EH (cell line): Measurements from ENCODE around the gene PI4KA.
"Not testable (repeated sequence)": the region's sequence is repeated elsewhere in the genome, so short reads cannot be mapped to it uniquely, and the experiment has no call there.

ENCODE experiments used
- DNase-seq: peaks from one replicate; pipeline ENCODE4 v3.0.0-alpha.2; 2015; ENCODE audit warnings: low read depth

PI4KA gene

DNA sequence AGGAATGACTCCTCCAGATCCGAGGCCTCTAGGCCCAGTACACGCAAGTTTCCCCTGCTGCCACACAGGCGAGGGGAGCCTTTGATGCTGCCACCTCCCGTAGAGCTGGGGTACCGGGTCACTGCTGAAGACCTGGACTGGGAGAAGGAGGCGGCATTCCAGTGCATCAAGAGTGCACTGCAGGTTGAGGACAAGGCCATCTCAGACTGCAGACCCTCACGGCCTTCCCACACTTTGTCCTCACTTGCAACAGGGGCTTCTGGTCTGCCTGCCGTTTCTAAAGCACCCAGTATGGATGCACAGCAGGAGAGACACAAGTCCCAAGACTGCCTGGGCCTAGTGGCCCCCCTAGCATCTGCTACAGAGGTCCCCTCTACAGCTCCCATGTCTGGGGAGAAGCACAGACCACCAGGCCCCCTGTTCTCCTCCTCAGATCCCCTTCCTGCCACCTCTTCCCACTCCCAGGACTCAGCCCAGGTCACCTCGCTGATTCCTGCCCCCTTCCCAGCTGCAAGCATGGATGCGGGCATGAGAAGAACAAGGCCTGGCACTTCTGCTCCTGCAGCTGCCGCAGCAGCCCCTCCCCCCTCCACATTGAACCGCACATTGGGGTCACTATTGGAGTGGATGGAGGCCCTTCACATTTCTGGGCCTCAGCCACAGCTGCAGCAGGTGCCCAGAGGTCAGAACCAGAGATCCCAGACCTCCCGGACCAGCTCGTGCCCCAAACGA is 167.9 kb downstream of the PI4KA start:
- not testable (repeated sequence) for DNase-seq

DNA sequence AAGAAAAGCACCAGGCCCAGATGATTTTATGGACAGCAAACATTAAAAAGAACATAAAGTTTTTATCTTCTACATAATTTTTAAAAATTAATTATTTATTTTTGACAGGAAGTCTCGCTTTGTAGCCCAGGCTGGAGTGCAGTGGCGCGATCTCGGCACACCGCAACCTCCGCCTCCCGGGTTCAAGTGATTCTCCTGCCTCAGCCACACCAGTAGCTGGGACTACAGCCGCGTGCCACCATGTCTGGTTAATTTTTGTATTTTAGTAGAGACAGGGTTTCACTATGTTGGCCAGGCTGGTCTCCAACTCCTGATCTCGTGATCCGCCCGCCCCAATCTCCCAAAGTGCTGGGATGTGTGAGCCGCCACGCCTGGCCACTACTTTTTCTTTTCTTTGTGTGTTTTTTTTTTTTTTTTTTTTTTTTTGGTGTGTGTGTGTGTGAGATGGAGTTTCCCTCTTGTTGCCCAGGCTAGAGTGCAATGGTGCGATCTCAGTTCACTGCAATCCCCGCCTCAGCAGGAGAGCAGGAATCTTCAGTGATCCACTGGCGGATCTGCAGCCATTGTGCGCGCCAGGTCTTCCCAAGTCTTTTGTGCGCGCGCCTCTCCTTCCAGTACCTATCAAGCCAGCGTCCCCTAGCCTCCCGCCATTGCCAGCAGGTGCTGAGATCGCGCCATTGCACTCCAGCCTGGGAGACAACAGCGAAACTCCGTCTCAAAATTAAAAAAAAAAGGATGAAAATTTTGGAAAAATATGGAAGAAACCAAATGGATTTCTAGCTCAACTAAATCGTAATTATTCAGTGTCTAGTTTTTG is 171.0 kb downstream of the PI4KA start:
- DNase-seq = not testable (repeated sequence)

DNA sequence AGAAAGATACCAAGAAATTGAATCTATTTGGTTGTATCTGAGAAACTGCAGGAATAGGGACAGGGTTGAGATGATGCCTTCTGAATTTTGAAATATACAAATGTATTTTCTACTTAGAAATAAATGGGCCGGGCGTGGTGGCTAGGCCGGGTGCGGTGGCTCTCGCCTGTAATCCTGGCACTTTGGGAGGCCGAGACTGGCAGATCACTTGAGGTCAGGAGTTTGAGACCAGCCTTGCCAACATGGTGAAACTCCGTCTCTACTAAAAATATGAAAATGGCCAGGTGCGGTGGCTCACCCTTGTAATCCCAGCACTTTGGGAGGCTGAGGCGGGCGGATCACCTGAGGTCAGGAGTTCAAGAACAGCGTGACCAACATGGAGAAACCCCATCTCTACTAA is 172.8 kb downstream of the PI4KA start:
- not testable (repeated sequence) for DNase-seq

DNA sequence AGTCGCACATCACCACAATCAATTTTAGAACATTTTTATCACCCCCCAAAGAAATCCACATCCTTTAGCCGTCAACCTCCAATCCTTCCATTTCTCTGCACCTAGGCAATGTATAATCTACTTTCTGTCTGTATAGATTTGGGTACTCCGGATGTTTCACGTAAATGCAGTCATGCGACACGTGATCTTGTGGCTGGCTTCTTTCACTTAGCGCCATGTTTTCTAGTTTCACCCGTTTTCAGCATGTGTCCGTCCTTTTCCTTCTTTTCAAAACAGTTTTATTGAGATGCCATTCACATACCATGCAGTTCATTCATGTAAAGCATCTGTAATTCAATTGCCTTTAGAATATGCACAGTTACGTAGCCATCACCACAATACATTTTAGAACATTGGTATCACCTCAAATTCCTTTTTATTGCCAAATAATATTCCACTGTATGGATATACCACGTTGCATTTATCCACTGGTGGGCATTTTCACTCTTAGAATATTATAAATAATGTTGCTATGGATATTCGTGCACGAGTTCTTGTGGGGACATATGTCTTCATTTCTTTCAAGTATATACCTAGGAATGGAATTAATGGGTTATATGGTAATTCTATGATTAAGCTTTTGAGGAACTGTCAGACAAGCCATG is 179.7 kb downstream of the PI4KA start:
- DNase-seq = not testable (repeated sequence)

DNA sequence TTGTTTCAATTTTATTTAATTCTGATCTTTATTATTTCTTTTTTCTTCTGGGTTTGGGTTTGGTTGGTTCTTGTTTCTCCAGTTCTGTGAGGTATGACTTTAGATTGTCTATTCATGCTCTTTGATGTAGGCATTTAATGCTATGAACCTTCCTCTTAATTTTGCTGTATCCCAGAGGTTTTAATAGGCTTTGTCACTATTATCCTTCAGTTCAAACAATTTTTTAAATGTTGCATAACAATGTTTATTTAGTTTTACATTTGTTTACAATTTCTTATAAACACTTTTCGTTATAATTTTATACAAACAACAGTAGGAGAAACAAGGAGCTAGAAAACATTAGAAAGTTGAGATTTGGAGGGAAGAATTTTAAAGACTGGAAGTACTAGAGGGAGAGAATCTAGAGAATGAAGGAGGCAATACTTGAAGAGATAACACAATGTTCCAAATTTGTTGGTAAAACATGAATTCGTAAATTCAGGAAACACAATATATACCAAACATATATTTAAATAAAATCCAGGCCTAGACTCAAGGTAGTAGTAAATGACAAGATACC is 180.8 kb downstream of the PI4KA start:
- DNase-seq = no peak

DNA sequence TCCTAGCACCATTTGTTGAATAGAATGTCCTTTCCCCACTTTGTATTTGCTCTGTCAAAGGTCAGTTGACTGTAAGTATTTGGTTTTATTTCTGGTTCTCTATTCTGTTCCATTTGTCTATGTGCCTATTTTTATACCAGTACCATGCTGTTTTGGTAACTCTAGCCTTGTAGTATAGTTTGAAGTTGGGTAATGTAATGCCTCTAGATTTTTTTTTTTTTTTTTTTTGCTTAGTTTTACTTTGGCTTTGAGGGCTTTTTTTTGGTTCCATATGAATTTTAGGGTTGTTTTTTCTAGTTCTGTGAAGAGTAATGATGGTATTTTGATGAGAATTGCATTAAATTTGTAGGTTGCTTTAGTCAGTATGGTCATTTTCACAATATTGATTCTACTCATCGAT is 183.0 kb downstream of the PI4KA start:
- DNase-seq = not testable (repeated sequence)

DNA sequence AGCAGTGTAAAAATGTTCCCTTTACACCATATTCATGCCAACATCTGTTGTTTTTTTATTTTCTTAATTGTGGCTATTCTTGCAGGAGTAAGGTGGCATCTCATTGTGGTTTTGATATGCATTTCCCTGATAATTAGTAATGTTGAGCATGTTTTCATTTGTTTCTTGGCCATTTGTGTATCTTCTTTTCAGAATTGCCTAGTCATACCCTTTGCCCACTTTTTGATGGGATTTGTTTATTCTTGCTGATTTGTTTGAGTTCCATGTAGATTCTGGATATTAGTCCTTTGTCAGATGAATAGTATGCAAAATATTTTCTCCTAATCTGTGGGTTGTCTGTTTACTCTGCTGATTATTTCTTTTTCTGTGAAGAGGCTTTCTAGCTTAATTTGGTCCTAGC is 183.6 kb downstream of the PI4KA start:
- DNase-seq = no peak

DNA sequence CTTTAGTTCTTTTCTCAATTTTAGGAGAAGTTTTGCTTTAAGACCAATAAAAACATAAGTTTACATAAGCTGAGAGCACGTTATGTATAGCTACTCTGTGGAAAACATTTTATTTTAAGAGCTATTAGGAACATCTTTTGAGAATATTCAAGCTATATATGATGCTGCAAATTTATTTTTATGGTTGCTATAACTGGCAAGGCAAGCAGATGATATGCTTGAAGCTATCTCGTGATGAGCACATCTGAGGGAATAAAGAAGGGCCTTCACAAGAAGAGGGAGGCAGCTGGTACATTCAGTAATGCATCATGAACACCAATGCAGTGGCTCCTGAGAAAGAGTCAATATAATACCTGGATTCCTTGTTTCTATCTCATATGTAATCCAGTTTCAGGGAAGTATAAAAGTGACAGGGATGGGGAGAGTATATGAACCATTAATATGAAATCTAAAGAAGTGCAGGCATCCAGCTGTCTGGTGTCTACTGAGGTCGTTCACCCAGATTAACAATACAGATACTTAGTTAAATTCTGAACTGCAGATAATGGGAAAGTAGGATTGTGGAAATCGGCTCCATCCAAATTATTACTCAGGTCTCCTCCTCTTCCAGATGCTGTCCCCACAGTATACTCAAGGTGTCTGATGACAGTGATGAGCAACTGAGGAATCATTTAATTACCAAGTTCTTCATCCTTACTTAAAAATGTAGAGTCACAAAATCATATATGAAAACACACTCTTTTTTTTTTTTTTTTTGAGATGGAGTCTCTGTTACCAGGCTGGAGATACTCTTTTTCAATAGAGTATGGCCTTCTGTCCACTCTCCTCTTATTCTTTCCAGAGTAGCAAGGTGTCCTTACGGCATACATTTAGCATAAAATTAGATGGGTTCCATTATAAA is 185.1 kb downstream of the PI4KA start:
- no peak for DNase-seq

DNA sequence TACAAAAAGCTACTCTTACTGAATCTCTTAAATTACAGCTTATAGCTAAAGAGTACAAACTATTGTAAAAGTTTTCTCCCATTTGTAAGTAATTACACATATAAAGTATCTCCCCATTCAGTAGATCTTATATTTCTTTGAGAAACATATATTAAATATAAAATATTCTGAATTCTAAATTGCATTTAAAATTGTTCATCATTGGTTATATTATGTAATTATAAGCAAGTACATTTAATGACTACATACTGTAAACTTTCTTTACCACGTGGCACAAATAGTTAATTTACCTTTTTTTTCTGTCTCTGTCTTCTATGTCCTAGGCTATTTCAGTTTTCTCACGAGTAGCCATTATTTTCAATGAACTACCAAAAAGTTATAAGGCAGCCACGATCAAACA is 185.9 kb downstream of the PI4KA start:
- DNase-seq = no peak

DNA sequence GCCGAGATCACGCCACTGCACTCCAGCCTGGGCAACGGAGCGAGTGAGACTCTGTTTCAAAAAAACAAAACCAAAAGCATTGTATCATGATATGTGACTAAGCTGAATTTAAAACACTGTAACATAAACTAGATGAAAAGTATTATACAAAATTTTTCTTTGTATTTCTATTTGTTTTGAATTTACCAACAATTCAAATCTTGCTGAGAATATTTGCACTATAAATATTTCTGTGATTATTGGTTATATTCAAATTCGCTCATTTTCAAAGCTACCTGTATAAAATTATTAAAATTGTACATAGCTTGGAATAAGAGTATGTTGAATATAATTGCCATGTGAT is 186.6 kb downstream of the PI4KA start:
- DNase-seq = no peak

DNA sequence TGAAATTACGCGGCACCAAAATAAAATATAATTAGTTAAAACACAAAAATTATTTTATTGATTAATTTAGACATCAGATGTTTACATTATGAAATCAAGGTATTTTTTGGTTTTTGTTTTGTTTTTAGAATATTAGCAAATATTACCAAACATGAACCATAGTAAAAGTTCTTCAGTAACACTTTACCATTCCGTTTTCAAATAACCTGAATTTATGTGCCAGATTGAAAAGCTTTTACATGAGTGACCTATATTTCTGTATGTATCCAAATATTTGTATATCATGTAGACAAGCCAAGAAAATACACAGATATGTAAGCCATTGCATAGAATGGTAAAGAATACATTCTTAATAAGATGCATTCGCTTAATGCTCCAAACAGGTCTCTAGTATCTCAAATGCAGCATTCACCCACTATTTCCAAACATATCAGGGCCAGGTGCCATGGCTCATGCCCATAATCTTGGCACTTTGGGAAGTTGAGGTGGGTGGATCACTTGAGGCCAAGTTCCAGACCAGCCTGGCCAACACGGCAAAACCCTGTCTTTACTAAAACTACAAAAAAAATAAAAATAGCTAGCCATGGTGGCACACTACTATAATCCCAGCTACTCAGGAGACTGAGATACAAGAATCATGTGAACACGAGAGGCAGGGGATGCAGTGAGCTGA is 187.1 kb downstream of the PI4KA start:
- no peak for DNase-seq

DNA sequence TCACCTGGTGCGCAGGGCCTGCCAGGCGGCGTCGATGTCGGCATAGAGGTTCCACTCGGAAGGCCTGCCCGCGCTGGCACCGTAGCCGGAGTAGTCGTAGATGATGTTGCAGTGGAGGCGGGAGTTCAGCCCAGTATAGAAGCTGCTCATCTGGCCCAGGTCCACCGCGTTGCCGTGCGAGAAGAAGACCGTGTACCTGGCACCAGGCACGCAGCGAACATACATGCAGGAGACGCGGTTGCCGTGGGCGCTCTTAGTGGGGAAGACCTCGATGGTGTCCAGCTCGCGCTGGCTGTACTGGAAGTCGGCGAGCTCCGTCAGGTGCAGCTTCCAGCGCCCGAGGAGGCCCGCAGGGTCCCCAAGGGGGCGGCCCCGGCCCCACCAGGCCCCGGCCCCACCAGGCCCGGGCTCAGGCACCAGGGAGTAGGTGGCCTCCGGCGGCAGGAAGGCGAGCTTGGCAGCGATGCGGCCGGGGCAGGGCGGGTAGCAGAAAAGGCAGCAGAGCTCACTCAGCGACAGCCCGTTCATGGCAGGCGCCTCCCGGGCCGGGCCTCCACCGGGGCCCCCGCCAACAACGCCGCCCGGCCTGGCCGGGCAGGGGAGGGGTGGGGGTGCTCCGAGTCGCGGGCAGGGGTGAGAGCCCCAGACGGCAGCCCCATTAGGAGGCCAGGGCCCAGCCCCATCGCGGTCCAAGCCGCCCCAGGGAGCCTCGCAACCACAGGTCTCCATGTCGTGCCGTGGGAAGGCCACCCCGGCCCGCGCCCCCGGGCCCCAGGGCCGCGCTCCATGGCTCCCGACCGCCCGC is 188.0 kb downstream of the PI4KA start:
- not testable (repeated sequence) for DNase-seq

DNA sequence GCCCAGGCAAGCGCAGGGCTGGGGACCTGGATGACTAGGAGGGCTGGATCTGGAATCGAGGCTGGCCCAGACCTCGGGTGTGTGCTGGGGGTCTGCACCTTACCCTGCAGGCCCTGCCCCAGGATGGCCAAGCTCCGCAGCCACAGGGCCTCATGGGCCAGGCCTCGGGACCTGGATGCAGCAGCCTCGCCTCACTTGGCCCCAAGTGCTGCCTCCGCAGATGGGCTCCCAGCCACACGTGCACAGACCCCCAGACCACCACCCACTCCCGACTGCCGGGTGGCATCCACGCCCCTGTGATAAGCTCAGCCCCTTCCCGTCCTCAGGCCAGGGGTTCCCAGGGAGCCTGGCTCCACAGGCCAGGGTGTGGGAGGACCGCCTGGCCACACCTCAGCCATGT is 188.7 kb downstream of the PI4KA start:
- DNase-seq = not testable (repeated sequence)

DNA sequence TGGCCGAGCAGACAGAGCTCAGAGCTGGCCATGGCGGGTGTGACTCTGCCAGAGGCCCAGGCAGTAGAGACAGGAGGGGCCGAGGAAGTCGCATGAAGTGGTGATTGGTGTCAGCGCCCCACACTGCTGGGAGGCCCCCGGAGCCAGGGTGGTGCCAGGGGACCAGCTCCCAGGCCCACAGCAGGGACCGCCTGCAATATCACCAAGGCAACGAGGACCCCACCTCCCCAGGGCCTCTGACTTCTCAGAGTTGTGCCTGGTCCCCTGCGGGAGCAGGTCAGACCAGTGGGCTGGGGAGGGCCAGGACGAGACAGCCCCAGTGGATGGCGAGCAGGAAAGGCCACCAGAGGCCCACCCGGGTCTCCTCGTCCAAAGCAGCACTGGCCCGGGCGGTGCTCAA is 189.1 kb downstream of the PI4KA start:
- not testable (repeated sequence) for DNase-seq

DNA sequence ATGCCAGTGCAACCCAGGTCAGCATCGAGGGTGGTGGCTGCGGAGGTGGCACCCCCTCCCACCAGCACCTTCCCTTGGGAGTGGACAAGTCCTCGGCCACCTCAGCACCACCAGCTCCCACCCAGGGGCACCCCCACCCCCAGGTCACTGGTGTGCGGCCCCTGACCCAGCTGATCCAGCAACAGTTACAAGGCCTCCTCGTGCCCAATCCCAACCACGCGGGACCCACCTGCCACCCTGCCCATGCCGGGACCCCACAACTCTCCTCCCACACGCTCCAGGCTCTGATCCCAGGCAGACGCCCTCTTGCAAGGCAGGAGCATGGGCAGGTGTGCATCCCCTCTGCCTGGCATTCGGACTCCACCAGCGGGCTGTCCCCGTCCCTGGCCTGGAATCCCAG is 189.8 kb downstream of the PI4KA start:
- DNase-seq = not testable (repeated sequence)

DNA sequence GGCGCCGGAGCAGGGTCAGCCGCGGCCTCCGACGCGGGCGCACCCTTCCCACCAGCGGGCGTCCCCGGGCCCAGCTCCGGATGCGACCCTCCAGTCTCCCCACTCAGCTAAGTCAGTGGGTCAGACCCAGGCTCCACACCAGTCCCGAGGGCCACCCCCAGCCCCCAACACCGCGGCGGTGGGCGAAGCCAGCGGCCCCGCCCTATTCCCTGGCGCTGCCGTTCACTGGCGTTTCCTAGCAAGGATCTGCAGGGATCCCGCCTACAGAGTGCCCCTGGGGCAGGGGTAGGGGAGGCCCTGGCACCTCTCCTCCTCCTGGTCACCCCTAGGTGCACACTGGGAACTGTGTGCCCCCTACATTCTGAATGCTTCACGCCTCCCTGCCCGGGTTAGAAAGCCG is 190.4 kb downstream of the PI4KA start:
- DNase-seq = not testable (repeated sequence)

DNA sequence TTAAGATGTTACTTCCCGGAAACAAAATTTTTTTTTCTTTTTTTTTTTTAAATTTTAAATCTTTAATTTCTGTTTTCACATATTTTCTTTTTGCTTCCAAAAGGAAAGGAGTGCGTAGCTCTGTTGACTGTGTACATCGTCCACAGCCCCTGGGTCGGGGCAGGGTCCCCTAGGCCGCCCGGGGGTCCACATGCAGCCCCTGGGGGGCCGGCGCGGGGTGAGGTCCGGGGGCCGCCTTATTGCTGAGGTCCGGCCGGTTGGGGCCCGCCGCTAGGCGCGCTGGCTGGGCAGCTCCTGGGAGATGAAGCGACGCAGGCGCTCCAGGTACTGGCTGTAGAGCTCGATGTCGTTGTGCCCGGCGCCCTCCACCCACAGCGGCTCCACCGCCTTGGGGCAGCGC is 191.1 kb downstream of the PI4KA start:
- not testable (repeated sequence) for DNase-seq

DNA sequence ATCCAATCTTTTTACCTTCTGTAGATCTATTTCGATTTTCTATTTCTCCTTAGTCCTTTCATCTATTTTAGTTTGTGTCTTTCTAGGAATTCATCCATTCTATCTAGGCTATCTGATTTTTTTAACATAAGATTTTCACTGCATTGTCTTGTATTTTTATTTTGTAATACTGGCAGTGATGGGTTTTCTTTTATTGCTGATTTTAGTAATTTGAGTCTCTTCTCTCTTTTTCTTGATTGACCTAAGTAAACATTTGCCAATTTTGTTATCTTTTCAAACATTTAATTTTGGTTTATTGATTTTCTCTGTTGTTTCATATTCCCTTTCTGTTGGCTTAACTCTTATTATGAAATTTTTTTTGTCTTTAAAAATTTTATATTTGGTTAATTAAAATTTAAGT is 192.1 kb downstream of the PI4KA start:
- DNase-seq = no peak

DNA sequence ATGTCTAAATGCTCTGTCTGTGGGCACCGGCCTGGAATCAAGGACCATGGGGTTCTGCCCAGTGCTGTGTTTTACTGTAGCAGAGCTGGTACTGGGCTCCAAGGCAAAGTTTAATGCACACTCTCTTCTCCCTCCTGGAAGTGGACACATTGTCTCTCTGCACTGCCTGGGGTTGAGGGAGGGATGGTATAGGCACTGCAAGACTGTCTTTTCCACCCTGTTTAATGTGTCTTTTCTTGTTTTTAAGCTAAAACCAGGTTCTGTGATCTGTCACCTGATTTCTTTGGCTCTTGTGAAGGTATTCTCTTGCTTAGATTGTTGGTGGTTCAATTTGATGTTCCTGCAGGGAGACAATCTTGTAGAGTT is 194.0 kb downstream of the PI4KA start:
- DNase-seq = no peak

DNA sequence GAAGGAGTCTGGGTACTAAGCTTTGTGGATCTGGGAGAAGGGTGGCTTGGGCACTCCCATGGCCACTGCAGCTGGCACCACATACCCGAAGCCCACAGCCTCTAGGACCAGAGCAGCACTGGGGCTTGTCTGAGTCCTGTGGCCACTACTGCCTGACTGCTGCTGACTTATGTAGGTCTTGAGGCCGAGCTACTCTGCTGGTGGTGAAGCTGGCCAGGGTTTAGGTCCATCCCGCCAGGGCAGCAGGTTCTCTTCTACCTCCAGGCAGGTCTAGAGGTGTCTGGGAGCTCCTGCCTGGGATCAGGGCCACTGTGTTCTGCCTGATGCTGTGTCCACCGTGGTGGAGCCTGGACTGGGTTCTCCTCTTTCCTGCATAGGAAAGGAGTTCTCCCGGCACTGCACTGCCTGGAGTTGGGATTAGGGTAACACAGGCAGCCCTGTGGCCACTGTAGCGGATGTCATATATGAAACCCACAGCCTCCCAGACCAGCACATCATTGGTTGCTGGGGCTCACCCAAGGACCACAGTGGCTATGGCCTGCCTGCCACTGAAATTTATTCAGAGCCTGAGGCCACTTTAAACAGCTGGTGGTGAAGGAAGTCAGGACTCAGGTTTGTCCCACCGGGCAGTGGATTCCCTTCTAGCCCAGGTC is 194.5 kb downstream of the PI4KA start:
- DNase-seq = no peak
